Endothelial cell (in vitro differentiated cells): ENCODE measurements around the gene DCP2. TPM values are rescaled to one million over a fixed set of nuclear protein-coding genes. Genes with fewer than 3 reads are reported as not detected.

Experiments
- DNase-seq: peaks from one replicate; pipeline ENCODE4 v3.0.0; 2021; ENCODE audit warnings: low spot score
- H3K27ac Mint-ChIP-seq: one replicate; pipeline ENCODE4 v1.8.0; 2021; ENCODE audit warnings: mixed read lengths, inconsistent platforms; ENCODE audit not compliant: unreplicated experiment
- H3K27me3 Mint-ChIP-seq: one replicate; pipeline ENCODE4 v1.8.0; 2021; ENCODE audit warnings: mild to moderate bottlenecking, moderate library complexity, mixed read lengths, inconsistent platforms; ENCODE audit not compliant: unreplicated experiment
- H3K36me3 Mint-ChIP-seq: one replicate; pipeline ENCODE4 v1.8.0; 2021; ENCODE audit warnings: mild to moderate bottlenecking, low read depth, mixed read lengths, inconsistent platforms; ENCODE audit not compliant: unreplicated experiment
- H3K4me1 Mint-ChIP-seq: one replicate; pipeline ENCODE4 v1.8.0; 2021; ENCODE audit warnings: mild to moderate bottlenecking, mixed read lengths, inconsistent platforms; ENCODE audit not compliant: unreplicated experiment
- H3K4me3 Mint-ChIP-seq: one replicate; pipeline ENCODE4 v1.8.0; 2021; ENCODE audit warnings: mild to moderate bottlenecking, mixed read lengths, inconsistent platforms; ENCODE audit not compliant: unreplicated experiment
- H3K9me3 Mint-ChIP-seq: one replicate; pipeline ENCODE4 v1.8.0; 2021; ENCODE audit warnings: mixed read lengths, inconsistent platforms; ENCODE audit not compliant: unreplicated experiment
- total RNA-seq: library from RNA; stranded (reverse); fragmentation: NEBNext Ultra II Directional; extraction: Animal tissue kit (Norgen Biotek cat#: 25700); gene quantifications from one replicate; pipeline ENCODE4 v1.2.1, GENCODE V29; 2021; ENCODE audit not compliant: unreplicated experiment
- TF ChIP-seq, protein P1 (sequence below): fragments of 200-600 bp; sonication (generic); IDR thresholded peaks from one replicate; pipeline ENCODE4 v1.5.0; 2021; ENCODE audit warnings: antibody characterized with exemption; ENCODE audit not compliant: unreplicated experiment

DCP2 gene
- total RNA-seq, 1 donor from 2014 or later: 75.6 TPM

DNA sequence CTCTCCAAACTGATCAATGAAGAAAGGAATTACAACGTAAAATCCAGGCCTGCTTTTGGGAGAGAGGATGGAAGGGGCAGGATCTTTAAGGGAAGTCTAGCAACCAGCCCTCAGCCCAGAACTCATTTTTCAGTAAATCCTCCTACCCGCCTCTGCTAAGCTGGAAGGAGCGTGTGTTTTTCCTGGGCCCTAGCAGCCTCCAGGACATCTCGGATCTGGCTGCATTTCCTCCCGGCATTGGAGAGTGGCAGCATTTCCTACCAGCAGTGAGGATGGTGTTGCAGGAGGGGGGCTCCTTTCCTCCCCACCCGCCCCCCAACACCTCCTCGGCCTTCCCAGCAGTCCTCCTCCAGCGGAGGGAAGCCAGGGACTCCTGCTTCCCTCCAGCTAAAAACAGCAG, 54.5 kb downstream of the DCP2 start:
- no peak overlapping the region for H3K4me3 Mint-ChIP-seq
- TF ChIP-seq, protein P1, sequence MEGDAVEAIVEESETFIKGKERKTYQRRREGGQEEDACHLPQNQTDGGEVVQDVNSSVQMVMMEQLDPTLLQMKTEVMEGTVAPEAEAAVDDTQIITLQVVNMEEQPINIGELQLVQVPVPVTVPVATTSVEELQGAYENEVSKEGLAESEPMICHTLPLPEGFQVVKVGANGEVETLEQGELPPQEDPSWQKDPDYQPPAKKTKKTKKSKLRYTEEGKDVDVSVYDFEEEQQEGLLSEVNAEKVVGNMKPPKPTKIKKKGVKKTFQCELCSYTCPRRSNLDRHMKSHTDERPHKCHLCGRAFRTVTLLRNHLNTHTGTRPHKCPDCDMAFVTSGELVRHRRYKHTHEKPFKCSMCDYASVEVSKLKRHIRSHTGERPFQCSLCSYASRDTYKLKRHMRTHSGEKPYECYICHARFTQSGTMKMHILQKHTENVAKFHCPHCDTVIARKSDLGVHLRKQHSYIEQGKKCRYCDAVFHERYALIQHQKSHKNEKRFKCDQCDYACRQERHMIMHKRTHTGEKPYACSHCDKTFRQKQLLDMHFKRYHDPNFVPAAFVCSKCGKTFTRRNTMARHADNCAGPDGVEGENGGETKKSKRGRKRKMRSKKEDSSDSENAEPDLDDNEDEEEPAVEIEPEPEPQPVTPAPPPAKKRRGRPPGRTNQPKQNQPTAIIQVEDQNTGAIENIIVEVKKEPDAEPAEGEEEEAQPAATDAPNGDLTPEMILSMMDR: no peak
- H3K27me3 Mint-ChIP-seq: peaks cover 11% of the 10 kb centered on the region
- peak overlapping the region; percentile 82 for H3K27ac Mint-ChIP-seq
- no peaks in the 10 kb centered on the region for H3K9me3 Mint-ChIP-seq
- H3K4me1 Mint-ChIP-seq: peaks cover 17% of the 10 kb centered on the region
- DNase-seq: peak; percentile 28
- peaks cover 33% of the 10 kb centered on the region for H3K36me3 Mint-ChIP-seq

DNA sequence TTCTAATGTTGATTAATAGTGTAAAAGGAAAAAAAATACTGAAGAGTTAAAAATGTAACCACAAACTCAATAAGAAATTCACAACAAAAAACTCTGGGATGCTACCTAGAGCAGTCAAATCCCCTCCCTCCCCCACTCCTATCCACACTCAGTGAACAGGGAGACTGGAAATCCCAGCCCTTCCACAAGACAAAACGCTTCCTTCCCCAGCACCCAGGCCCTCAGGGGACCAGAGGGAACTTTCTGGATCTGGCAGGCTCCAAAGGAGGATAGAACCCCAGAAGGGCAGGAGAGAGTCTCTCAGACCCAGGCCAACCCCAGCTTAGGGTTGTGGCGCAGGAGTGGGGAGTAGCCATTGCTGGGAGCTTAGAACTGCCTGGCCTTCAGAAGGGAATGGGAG, 55.0 kb downstream of the DCP2 start:
- H3K27me3 Mint-ChIP-seq: peaks cover 11% of the 10 kb centered on the region
- peaks cover 29% of the 10 kb centered on the region for H3K36me3 Mint-ChIP-seq
- no peaks in the 10 kb centered on the region for H3K9me3 Mint-ChIP-seq
- H3K27ac Mint-ChIP-seq: peak overlapping the region; percentile 82
- H3K4me1 Mint-ChIP-seq: peaks cover 17% of the 10 kb centered on the region
- TF ChIP-seq, protein P1: no peak
- H3K4me3 Mint-ChIP-seq: no peak overlapping the region
- DNase-seq: no peak

DNA sequence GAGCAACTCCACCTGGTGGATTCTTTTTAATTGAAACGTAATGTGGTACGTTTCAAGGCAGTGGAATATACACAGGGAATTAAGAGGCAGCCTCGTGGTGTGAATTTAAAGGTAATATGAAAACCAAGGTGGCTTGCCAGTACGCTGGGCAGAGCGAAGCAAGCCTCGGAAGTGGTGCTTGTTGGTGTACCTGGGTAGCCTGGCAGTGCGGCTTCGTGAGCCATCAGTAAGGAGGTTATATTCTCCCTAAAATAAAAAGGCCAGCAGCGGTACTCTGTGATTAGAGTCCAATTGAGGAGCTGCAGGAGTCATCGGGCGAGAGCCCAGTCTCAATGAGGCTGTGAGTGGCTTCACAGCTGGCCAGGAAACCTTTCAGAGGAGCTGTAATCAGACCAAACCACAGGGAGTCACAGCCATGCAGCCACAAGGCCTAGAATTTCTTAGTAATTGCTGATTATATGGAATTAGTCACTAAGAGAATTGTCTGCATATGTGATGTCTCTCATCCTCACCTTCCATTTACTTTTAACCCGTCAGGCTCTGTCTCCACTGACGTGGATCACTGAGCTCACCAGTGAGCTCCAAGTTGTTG, 57.7 kb downstream of the DCP2 start:
- Mint-ChIP-seq H3K27me3 (peaks cover 11% of the 10 kb centered on the region), H3K9me3 (no peaks in the 10 kb centered on the region), H3K36me3 (peaks cover 33% of the 10 kb centered on the region), H3K27ac (peak overlapping the region; percentile 33), H3K4me3 (no peak overlapping the region), H3K4me1 (peaks cover 17% of the 10 kb centered on the region)
- no peak for DNase-seq
- TF ChIP-seq, protein P1: no peak

GRCh38 chr5:113035096-113035495, 58.5 kb downstream of the DCP2 start:
- TF ChIP-seq, protein P1: no peak

DNA sequence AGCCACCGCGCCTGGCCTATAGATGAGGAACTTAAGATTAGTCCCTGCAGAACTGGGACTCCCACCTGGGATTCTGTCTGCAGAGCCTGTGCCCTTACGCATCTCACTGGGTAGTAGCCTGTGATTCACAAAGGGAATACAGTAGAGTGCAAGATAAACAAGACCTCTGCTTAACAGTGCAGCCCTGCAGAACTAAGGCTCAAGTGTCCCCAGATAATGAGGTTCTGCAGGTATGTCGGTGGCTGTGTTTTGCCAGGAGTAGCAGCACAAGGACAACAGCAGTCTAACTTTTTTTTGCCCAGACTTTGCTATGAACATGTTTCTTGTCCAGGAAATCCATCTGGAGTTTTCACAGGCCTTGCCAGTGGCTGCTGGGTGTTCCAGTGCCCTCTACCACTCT, 59.7 kb downstream of the DCP2 start:
- TF ChIP-seq, protein P1: no peak
- Mint-ChIP-seq H3K36me3 (peaks cover 33% of the 10 kb centered on the region), H3K9me3 (no peaks in the 10 kb centered on the region), H3K4me1 (peaks cover 7% of the 10 kb centered on the region), H3K27ac (no peak overlapping the region), H3K27me3 (peaks cover 7% of the 10 kb centered on the region), H3K4me3 (no peak overlapping the region)
- no peak for DNase-seq

More at GRCh38 chr5:113035096-113035495, 58.5 kb downstream of the DCP2 start:
- H3K4me3 Mint-ChIP-seq: no peak overlapping the region
- H3K4me1 Mint-ChIP-seq: peaks cover 17% of the 10 kb centered on the region
- H3K36me3 Mint-ChIP-seq: peaks cover 33% of the 10 kb centered on the region
- DNase-seq: no peak
- no peaks in the 10 kb centered on the region for H3K9me3 Mint-ChIP-seq
- no peak overlapping the region for H3K27ac Mint-ChIP-seq
- peaks cover 7% of the 10 kb centered on the region for H3K27me3 Mint-ChIP-seq
